COLO668 (cell line): Measurements from ENCODE around the gene VGF.
"Not testable (repeated sequence)": the region's sequence is repeated elsewhere in the genome, so short reads cannot be mapped to it uniquely, and the experiment has no call there.

Experiments used
- DNase-seq: peaks from one replicate; lab custom pipeline; 2025; ENCODE audit not compliant: unreplicated experiment; lab: John Stamatoyannopoulos, UW

The VGF gene

GRCh38 chr7:101140339-101140699 lies 25.1 kb downstream of the VGF start:
- DNase-seq: no peak

DNA sequence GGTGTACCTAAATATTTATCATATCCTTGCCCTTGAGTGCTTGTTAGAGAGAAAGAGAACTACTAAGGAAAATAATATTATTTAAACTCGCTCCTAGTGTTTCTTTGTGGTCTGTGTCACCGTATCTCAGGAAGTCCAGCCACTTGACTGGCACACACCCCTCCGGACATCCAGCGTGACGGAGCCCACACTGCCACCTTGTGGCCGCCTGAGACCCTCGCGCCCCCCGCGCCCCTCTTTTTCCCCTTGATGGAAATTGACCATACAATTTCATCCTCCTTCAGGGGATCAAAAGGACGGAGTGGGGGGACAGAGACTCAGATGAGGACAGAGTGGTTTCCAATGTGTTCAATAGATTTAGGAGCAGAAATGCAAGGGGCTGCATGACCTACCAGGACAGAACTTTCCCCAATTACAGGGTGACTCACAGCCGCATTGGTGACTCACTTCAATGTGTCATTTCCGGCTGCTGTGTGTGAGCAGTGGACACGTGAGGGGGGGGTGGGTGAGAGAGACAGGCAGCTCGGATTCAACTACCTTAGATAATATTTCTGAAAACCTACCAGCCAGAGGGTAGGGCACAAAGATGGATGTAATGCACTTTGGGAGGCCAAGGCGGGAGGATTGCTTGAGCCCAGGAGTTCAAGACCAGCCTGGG lies 27.0 kb downstream of the VGF start:
- peak; percentile 74 for DNase-seq

GRCh38 chr7:101137651-101138212 lies 27.6 kb downstream of the VGF start:
- no peak for DNase-seq

DNA sequence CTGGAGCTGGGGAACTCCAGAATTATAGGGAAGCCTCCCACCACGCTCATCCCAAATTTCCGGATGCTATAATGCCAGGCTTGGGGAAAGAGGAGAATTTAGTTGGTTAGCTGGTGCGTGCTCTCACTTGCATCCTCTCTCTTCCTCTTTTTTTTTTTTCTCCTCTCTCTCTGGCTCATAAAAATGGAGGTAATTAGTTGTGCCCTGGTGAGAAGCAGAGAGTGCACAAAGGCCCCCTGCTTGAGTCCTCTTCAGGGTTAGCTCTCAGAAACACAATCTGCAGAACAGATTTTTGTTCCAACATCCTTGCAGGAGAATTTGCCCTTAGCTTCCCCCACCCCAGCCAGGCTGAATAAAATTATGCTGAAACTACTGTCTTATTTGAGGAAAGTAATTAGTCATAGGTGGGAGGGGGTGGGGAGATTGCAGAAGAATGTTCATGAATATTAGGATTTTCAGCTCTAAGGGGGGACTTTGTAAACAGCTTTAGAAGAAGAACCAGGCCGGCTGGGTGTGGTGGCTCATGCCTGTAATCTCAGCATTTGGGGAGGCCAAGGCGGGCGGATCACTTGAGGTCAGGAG lies 30.9 kb downstream of the VGF start:
- DNase-seq: no peak

GRCh38 chr7:101133621-101134398 lies 31.6 kb downstream of the VGF start:
- no peak for DNase-seq

GRCh38 chr7:101132626-101133600 lies 32.5 kb downstream of the VGF start:
- not testable (repeated sequence) for DNase-seq

GRCh38 chr7:101129603-101130117 lies 35.7 kb downstream of the VGF start:
- DNase-seq: no peak

- DNase-seq: no peak
Observed at GRCh38 chr7:101128040-101128834, 37.1 kb downstream of the VGF start.

DNA sequence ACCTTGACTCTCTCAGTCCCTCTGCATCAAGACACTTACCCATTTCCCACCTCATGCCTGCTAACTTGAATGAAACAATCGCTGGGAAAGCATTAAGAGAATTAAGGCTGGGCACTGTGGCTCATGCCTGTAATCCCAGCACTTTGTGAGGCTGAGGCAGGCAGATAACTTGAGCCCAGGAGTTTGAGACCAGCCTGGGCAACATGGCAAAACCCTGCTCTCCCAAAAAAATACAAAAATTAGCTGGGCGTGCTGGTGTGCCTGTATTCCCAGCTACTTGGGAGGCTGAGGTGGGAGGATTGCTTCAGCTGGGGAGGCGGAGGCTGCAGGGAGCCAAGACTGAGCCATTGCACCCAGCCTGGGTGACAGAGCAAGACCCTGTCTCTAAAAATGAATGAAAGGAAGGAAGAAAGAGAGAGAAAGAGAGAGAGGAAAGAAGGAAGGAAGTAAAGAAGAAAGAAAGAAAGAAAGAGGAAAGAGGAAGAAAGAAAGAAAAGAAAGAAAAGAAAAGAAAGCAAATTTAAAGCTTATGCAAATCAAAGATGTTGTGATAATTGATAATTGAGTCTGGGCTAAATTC lies 37.8 kb downstream of the VGF start:
- no peak for DNase-seq

DNA sequence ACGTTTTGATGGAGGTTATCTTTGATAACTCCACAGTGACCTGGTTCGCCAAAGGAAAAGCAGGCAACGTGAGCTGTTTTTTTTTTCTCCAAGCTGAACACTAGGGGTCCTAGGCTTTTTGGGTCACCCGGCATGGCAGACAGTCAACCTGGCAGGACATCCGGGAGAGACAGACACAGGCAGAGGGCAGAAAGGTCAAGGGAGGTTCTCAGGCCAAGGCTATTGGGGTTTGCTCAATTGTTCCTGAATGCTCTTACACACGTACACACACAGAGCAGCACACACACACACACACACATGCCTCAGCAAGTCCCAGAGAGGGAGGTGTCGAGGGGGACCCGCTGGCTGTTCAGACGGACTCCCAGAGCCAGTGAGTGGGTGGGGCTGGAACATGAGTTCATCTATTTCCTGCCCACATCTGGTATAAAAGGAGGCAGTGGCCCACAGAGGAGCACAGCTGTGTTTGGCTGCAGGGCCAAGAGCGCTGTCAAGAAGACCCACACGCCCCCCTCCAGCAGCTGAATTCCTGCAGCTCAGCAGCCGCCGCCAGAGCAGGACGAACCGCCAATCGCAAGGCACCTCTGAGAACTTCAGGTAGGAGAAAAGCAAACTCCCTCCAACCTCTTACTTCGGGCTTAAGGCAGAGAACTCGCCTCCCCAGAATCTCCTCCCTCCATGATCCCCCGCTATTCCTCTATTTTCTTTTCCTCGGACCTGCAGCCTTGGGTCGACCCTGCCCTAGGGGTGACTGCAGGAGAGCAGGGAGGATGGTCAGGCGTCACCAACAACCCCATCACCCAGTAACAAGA lies 38.5 kb downstream of the VGF start, which contains the start of gene SERPINE1:
SERPINE1 (plus strand) TSS at position 454 of the 809 bp plus-strand sequence. CDS start 1,290 bp downstream, outside the sequence.
- DNase-seq: peak; percentile 24

GRCh38 chr7:101125989-101126650 lies 39.2 kb downstream of the VGF start:
- no peak for DNase-seq

GRCh38 chr7:101124376-101125056 lies 40.9 kb downstream of the VGF start:
- peak; percentile 21 for DNase-seq

- no peak for DNase-seq
Observed at GRCh38 chr7:101123703-101124068, 41.7 kb downstream of the VGF start.

- DNase-seq: no peak
Observed at GRCh38 chr7:101122933-101123702, 42.3 kb downstream of the VGF start.

DNA sequence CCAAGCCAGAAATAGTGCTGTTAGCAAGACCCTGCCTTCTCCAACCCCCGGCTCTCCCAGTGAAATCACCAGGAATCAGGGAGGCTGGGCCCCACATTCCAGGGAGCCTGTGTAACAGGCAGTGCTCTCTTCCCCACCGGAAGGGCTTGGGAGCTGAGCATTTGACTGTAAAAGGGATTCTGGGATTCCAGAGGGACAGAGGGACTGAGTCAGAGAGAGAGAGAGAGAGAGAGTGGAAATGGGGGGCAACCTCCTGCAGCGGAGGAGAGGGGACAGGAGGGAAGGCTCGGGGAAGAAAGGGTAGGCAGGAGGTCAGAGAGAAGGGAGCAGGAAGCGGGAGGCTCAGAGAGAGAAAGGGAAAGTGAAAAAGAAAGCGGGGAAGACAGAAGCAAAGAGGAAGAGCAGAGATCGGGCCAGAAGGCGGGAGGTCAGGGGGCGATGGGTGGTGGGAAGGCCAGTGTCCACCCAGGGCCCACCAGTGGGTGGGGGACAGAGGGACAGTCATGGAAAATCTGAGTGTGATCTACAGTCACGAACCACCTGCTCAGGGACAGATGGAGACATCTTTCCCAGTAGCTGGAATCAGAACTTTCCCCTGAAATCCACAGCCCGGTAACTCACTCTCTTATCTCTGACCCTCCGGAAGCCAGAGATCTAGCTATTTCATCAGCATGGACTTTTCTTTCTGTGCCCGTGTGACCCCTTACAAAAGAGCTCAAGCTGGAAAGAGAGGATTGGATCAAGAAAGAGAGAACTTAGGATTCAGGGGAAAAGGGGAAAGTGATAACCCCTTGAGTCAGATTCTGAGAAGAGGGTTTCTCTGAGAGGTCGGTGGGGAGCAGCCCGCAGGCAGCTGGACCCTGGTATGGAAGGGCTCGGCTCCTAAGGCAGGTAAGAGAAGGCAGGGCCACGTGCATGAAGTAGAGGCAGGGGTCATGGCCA lies 43.1 kb downstream of the VGF start:
- no peak for DNase-seq

DNA sequence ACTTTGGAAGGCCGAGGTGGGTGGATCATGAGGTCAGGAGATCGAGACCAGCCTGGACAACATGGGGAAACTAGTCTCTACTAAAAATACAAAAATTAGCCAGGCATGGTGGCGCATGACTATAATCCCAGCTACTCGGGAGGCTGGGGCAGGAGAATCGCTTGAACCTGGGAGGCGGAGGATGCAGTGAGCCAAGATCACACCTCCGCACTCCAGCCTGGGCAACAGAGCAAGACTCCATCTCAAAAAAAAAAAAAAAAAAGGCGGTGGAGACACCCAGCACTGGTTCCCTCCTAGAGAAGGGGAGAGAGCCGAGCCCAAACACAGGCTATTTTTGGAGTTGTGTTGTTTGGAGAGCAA lies 43.8 kb downstream of the VGF start:
- not testable (repeated sequence) for DNase-seq
